Activated T-cell treated with anti-CD3 and anti-CD28 coated beads for 1 hour (primary cell): ENCODE data around the gene DSG4.

ENCODE experiments used
- DNase-seq: peaks from one replicate; pipeline ENCODE4 v3.0.0-alpha.2; 2020; ENCODE audit warnings: low read depth

The DSG4 gene

DNA sequence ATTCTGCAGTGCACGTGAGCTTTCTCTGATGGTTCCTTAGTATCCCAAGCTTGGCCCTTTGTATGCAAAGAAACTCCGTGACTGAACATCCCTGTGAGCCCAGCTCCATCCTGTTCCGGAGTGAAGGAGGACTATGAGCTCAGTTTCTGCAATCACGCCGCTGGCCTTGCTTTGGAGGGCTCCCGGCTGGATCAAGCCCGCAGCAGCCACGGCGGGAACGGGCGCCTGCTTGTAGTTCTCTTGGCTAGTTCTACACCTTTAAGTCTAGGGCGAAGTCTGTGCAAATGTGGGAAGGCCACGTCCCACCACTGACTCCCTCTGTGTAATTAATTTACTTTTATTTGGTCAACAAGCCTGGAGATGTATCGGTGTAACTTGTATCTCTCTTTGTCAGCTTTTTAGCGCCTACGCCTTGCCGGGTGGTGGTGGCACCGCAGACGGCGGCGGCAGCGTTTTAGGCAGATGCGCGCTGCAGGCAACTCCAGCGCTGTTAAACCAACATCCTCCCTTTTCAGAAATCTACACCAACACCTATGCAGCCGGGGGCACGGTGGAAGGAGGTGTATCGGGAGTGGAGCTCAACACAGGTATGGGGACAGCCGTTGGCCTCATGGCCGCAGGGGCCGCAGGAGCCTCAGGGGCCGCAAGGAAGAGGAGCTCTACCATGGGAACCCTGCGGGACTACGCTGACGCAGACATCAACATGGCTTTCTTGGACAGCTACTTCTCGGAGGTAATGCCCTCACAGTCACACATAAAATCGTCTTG, 34.3 kb downstream of the DSG4 start:
- no peak for DNase-seq

DNA sequence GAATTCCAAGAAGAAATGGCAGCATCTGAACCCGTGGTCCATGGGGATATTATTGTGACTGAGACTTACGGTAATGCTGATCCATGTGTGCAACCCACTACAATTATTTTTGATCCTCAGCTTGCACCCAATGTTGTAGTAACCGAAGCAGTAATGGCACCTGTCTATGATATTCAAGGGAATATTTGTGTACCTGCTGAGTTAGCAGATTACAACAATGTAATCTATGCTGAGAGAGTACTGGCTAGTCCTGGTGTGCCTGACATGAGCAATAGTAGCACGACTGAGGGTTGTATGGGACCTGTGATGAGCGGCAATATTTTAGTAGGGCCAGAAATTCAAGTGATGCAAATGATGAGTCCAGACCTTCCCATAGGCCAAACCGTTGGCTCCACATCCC, 36.6 kb downstream of the DSG4 start:
- no peak for DNase-seq

DNA sequence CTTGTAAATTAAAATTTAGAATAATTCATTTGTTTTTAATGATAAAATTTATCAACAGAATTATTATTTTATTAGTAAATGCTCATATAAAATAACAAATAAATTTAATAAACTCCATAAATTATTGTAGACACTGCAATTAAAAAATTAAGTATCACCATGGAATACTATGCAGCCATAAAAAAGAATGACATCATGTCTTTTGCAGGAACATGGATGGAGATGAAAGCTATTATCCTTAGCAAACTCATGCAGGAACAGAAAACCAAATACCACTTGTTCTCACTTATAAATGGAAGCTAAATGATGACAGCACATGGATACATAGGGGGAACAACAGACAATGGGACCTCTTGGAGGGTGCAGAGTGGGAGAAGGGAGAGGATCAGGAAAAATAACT, 41.3 kb downstream of the DSG4 start:
- no peak for DNase-seq

GRCh38 chr18:31419457-31419932, 42.9 kb downstream of the DSG4 start:
- DNase-seq, result no peak

DNA sequence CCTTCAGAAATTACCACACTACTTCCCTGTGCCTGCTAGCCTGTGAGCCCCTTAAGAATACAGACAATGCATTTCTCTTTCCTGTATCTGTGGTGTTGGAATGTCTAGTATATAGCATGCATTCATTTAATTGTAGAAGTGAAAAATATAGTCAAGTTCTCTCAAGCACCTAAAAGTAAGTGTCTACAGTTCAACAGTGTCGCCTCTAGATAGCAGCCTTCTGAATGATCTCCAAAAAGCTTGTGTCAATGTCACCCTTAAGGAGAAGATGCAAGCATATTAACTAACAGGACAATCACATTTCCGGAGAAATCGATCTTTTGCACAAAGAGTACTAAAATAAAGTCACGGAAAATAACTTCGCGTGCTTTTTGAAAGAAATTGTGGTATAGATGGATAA, 43.5 kb downstream of the DSG4 start:
- no peak for DNase-seq

GRCh38 chr18:31420524-31420923, 43.9 kb downstream of the DSG4 start:
- no peak for DNase-seq

GRCh38 chr18:31424383-31424988, 47.9 kb downstream of the DSG4 start:
- no peak for DNase-seq

- no peak for DNase-seq
These were observed 49.4 kb downstream of the DSG4 start for GRCh38 chr18:31426021-31426420.

DNA sequence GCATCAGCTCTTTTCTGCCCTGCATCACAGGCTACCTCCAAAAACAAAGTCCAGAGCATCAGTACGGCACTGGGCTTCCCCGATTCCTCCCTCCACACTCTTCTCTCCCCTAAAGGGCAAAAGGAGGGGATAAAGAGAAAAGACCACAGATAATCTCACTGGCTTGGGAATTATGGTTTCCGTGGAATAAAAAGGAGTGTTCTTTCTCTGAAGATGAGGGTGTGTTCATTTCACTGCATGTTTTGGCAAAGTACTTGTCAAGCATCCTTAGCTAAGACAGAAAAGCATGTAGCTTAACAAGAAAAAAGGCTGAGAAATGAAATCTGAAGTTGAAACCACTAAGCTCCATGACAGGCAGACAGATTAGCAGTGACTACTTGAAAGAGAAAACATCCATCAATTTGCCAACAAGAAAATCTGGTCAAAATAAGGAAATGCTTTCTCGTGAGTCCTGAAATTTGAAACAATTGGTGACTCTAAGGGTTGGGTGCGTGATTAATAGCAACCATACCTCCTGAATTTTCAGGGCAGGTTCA, 50.4 kb downstream of the DSG4 start:
- DNase-seq, result no peak

DNA sequence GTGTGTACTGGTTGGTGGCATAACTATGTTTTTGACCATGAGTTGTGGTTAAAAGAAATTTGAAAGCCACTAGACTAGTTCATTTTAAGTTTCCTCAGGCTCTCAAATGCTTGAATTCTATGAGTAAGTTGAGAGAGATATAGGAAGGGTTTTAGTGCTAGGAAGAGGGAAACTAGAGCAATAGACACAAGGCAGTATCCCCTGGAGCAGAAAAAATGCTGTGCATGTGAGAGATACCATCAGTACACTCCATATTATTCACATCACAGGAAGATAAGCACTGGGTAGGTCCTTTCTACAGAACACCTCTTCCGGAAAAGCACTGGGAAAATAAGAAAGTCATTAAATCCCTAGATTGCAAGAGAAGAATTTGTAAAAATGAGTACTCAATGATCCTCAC, 51.6 kb downstream of the DSG4 start:
- DNase-seq, result no peak

GRCh38 chr18:31429623-31430022, 53.0 kb downstream of the DSG4 start:
- DNase-seq, result no peak

- no peak for DNase-seq
These were observed 53.5 kb downstream of the DSG4 start for GRCh38 chr18:31430072-31430471.

DNA sequence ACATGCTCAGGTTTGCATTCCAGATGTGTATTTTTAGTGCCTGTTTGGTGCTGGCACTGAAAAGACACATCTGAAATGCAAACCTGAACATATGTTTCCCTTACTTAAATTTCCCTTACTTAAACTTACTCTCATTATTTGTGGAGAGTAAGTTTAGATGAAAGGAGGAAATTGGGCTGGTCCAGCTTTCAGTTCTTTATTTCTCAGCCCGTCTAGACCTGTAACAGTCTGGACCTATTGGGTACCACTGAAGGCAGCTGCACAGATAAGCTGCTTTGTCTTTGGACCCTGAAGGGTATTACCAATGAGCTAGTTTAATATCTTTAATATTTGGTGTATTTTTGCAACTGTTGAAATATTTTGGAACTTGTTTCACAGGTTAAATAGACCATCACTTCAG, 54.0 kb downstream of the DSG4 start:
- no peak for DNase-seq

DNA sequence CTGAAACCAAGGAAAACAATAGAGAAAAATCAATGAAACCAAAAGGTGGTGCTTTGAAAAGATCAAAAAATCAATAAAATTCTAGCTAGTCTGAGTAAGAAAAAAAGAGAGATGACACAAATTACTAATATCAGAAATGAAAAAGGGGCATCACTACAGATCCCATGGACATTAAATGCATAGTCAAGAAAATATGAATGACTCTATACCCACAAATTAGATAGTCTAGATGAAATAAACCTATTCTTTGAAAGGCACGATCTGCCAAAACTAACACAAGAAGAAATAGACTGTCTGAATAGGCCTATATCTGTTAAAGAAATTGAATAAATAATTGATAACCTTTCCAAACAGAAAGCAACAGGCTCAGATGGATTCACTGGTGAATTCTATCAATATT, 55.7 kb downstream of the DSG4 start:
- DNase-seq, result no peak

GRCh38 chr18:31436825-31437224, 60.2 kb downstream of the DSG4 start:
- no peak for DNase-seq

DNA sequence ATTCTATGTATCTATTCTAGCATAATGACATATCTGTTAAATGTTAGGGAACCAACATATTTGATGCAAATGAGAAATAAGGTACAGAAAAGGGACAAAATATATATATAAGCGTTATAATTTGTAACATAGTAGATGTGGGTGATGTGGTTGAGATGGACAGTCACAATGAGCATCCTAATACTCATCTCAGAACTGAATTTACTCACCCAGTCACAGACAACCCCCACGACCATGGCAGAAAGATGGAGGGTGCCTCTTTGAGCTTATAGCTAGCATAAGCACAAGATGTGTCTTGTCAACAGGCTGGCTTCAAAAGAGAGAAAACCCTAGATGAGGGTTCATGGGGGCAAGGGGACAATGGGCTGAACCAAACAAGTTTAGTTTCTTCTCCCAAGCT, 61.8 kb downstream of the DSG4 start:
- no peak for DNase-seq

DNA sequence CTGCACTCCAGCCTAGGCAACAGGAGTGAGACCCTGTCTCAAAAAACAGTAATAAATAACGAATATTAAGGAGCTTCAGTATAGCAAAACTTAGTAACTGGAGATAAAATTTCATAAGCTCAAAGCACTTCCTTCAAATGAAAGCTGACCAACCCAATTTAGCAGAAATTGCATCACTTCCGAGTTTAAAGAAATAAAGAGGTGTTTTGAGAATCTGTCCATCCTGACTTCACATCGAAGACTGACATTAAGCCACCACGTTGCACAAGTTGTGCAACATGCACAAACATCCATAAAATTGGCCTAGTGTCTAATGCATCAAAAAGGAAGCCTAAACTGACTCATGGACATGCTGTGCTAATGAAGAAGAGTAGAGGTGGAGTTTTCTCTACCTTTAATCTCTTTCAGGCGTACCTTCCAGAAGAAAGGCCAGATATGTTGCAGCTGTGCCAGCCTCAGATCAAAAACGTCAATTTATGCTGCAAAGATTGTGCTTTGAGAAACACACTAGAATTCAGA, 63.3 kb downstream of the DSG4 start:
- DNase-seq, result no peak

- no peak for DNase-seq
These were observed 64.2 kb downstream of the DSG4 start for GRCh38 chr18:31440787-31441186.

GRCh38 chr18:31441493-31441892, 64.9 kb downstream of the DSG4 start:
- no peak for DNase-seq

- no peak for DNase-seq
These were observed 67.6 kb downstream of the DSG4 start for GRCh38 chr18:31444142-31444541.

DNA sequence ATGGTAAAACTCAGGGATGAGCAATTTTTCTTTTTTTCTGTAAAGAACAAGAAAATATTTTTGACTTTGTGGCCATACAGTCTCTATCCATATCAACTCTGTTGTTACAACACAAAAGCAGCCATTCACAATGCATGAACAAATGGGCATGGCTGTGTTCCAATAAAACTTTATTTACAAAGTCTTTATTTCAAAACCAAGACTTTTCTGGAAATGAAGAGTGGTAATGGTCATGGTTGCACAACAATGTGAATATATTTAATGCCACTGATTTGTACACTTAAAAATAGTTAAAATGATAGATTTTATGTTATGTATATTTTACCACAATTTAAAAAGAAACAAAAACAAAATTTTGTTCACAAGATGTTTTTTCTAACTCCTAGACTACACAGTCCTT, 69.3 kb downstream of the DSG4 start:
- no peak for DNase-seq

- no peak for DNase-seq
These were observed 70.3 kb downstream of the DSG4 start for GRCh38 chr18:31446854-31447253.

DNA sequence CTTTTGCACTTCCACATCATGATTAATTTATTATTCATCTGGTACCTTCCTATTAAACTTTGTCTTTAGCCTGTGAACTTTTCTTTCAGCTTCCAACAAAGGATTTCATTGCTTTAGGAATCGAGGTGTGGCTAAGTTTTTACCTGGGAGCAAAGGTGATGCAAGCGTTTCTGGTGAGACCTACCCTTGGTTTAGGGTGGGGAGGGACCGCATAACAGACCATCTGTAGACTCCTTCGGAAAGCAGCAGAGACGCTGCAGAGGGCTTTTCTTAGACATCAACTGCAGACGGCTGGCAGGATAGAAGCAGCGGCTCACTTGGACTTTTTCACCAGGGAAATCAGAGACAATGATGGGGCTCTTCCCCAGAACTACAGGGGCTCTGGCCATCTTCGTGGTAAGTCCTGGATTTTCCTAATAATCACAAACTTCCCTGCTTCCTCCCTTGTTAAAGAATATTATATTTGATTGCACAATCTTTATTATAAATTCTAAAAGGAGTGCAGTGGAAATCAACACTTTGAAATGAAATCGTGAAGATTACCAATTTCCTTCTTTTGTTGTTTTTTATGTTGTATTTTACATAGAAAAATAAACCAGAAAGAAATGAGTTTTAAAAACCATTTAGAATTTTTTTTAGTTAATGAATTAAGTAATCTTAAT, 71.1 kb downstream of the DSG4 start, which contains the start of gene DSG3:
Gene DSG3, plus strand, starts transcription at position 212 of the 662 bp plus-strand sequence. Its CDS starts 137 bp downstream, at position 349.
- DNase-seq, result no peak
